ENCODE results near the gene CCDC187.

The CCDC187 gene

GRCh38 chr9:136297016-136297691 lies 6.7 kb downstream of the CCDC187 start:
- no peak for DNase-seq (ENCODE audit: low read depth, low spot score)

GRCh38 chr9:136296434-136297015 lies 7.4 kb downstream of the CCDC187 start:
- DNase-seq (ENCODE audit: low read depth, low spot score): no peak

GRCh38 chr9:136295542-136296433 lies 8.1 kb downstream of the CCDC187 start:
- DNase-seq (ENCODE audit: low read depth, low spot score): no peak

GRCh38 chr9:136295055-136295454 lies 8.8 kb downstream of the CCDC187 start:
- no peak for DNase-seq (ENCODE audit: low read depth, low spot score)

- no peak for DNase-seq (ENCODE audit: low read depth, low spot score)
Observed at GRCh38 chr9:136294437-136294836, 9.5 kb downstream of the CCDC187 start.

GRCh38 chr9:136293476-136294077 lies 10.3 kb downstream of the CCDC187 start:
- DNase-seq (ENCODE audit: low read depth, low spot score): no peak

- DNase-seq (ENCODE audit: low read depth, low spot score): no peak
Observed at GRCh38 chr9:136292591-136293448, 11.1 kb downstream of the CCDC187 start.

GRCh38 chr9:136292026-136292538 lies 11.8 kb downstream of the CCDC187 start:
- no peak for DNase-seq (ENCODE audit: low read depth, low spot score)

- DNase-seq (ENCODE audit: low read depth, low spot score): no peak
Observed at GRCh38 chr9:136291306-136292025, 12.4 kb downstream of the CCDC187 start.

- no peak for DNase-seq (ENCODE audit: low read depth, low spot score)
Observed at GRCh38 chr9:136290508-136291000, 13.3 kb downstream of the CCDC187 start.

- no peak for DNase-seq (ENCODE audit: low read depth, low spot score)
Observed at GRCh38 chr9:136289651-136290507, 14.0 kb downstream of the CCDC187 start.

- DNase-seq (ENCODE audit: low read depth, low spot score): no peak
Observed at GRCh38 chr9:136287960-136288753, 15.7 kb downstream of the CCDC187 start.

GRCh38 chr9:136286987-136287379 lies 16.9 kb downstream of the CCDC187 start:
- DNase-seq (ENCODE audit: low read depth, low spot score): no peak

GRCh38 chr9:136286359-136286986 lies 17.4 kb downstream of the CCDC187 start:
- no peak for DNase-seq (ENCODE audit: low read depth, low spot score)

GRCh38 chr9:136285501-136286358 lies 18.2 kb downstream of the CCDC187 start:
- DNase-seq (ENCODE audit: low read depth, low spot score): no peak

GRCh38 chr9:136284951-136285350 lies 18.9 kb downstream of the CCDC187 start:
- no peak for DNase-seq (ENCODE audit: low read depth, low spot score)

- no peak for DNase-seq (ENCODE audit: low read depth, low spot score)
Observed at GRCh38 chr9:136284311-136284710, 19.6 kb downstream of the CCDC187 start.
